ENCODE measurements around the gene SLC1A2.

GRCh38 chr11:35235157-35235468 lies 184.2 kb downstream of the SLC1A2 start:
- no peak for TF ChIP-seq CTCF (IDR thresholded peaks at IDR 0.05)
- TF ChIP-seq POLR2A (IDR thresholded peaks at IDR 0.05), result no peak

All from lower leg skin (tissue), 3 donors.